HG03108 (cell line): Measurements from ENCODE around the gene SIPA1.

Experiments
- ATAC-seq: cut with Tn5 transposase; IDR thresholded peaks from one replicate; pipeline ENCODE4 v1.9.1; 2021; ENCODE audit warnings: moderate library complexity; ENCODE audit not compliant: unreplicated experiment

SIPA1 gene

DNA sequence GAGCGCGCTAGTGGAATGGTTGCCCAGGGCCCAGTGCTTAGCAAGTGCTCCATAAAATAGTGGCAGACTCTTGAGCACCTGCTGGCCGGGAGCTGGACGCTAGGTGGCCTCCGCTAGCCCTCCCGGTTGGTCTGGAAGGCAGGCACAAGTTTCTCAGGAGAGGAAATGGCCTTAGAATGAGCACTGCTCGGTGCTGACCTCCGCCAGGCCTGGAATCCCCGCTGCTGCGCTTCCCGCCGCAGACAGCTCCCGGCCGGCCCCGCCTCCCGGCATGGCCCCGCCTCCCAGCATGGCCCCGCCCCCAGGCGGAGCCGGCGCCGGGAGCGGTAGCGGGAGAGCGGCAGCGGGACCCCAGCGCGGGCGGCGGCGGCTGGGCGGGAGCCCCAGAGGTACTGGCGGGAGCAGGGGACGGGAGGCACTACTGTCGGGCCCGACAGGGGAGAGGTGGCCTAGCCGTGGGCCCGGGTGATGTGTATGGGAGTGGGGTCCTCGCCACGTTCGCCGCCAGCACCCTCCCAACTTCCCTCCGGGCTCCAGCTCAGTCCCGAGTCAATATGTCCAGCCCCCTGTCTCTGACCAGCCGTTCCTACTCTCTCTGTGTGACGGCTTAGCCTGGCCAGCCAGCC lies at the start of gene SIPA1:
Gene SIPA1 (plus strand): TSS at position 308 of the 626 bp plus-strand sequence. CDS start 2,821 bp downstream, outside the sequence.
- ATAC-seq: peak; percentile 32

DNA sequence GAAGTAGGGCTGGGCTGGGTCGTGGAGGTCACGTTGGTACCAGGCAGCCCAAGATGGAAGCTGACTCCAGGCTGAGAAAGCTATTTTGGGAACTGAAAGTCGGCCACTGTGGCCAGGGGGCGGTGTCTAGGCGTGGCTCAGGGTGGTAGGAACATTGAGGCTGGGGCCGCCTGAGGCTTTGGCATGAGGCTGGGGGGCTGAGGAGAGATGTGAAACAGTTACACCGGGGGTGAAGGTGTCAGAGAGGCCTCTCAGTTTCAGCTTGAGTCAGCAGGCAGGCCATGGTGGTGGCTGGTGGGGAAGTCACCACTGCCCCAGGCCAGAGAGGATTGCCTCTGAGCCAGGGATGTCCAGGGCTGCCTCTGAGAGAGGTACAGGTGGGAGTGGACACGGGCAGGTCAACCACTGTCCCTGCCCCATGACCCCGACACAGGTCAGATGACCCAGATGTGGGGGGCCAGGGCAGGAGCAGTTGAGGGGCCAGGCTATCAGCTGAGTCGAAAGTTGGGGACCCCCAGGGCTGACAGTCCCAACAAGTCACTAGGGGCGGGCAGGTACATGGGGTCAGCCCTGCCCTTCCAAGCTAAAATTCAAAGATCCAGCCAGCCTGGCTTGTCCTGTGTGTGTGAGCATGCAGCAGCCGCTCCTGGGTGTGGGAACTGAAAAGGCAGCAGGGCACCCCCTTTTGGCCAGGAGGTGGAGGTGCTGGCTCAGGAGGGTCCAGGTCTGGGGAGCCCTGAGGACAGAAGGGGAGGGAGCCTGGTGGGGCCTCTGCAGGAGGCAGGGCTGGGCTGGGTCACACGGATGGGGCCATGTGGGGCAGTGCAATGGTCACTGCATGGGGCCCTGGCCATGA lies 49.5 kb upstream of the SIPA1 start:
- ATAC-seq: peak; percentile 79

DNA sequence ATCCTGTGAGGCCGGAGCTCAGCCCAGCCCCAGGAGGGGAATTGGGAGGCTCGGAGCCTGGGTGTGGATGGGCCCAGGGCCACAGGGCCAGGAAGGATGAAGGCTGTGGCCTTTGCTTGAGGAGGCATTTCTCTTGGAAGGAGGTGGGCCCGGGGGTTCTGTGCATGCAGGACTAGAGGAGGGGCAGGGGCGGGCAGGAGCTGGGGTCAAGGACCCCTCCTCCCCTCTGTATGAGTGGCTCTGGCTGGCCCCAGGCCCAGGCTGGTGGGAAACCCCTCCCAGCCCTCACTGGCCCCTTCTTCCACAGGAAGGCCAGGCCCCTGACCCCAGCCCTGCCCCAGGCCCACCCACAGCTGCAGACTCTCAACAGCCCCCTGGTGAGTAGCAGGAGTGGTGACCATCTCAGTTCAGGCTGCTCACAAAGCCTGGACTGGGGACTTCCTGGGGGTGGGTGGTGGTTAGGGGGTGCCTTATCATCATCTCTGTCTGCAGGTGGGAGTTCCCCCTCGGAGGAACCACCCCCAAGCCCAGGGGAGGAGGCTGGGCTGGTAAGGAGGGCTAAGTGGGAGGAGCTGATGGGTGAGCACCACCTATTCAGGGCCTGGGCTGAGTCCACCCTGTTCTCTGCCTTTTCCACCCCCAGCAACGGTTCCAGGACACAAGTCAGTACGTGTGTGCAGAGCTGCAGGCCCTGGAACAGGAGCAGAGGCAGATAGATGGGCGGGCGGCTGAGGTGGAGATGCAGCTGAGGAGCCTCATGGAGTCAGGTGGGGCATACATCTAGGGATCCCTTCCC lies 48.3 kb upstream of the SIPA1 start:
- no peak for ATAC-seq

DNA sequence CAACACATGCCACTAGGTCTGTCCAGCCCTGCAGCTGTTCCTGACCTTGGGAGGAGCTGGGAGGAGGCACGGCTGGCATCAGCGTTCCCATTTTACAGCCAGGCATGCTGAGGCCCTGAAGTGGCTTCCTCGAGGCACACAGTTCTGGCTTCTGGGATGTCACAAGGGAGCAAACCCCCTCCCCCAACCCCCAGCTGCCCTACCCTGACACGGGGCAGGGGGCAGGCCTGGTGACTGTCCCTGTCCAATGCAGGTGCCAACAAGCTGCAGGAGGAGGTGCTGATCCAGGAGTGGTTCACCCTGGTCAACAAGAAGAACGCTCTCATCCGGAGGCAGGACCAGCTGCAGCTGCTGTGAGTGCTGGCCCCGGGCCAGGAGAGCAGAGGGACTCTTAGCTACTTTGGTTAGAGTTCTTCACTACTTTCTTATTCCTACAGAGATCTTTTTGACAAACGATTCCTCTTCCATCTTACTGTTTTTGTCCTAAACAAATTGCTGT lies 47.6 kb upstream of the SIPA1 start:
- no peak for ATAC-seq

GRCh38 chr11:65591939-65592857 lies 45.7 kb upstream of the SIPA1 start:
- ATAC-seq: no peak

- ATAC-seq: no peak
Measured at GRCh38 chr11:65592858-65593517, 44.9 kb upstream of the SIPA1 start.

DNA sequence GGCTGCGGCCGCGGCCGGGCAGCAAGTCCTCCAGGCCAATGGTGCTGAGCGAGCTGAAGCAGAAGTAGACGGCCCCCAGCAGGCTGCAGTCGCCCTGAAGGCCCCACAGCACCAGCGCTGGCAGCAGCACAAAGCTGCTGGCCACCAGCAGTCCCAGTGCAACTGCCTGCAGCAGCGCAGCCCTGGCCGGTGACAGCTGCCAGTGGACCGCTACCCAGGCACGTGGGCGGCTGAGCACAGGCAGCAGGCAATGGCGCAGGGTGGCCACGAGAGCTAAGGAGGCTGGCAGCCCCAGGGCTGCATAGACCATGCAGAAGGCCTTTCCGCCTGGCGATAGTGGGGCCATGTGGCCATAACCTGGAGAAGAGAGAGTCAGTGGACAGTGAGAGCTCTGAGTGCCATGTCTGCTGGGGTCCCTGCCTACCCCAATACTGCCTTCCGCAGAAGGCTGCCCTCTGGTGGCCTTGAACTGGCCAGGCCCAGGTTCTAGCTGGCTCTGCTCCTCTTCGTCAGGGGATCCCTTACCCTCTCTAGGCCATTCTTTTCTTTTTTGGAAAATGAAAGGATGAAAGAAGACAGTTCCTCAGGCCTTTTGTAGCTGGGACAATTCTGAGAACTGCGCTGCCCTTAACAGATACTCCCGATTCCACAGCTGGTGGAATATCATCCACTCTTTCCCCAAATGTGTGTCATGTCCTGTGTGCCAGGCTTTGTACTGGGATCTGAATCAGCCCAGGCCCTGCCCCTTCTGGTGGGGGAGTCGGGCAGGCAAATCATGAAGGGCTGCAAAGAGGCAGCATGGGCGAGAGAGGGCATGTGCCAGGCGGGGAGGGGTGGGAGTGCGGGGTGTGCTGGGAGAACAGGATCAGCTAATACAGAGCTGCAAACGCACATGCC lies 44.1 kb upstream of the SIPA1 start:
- no peak for ATAC-seq

- no peak for ATAC-seq
Measured at GRCh38 chr11:65595131-65595530, 42.8 kb upstream of the SIPA1 start.

GRCh38 chr11:65595543-65596281 lies 42.2 kb upstream of the SIPA1 start, which contains the start of gene KCNK7:
Gene KCNK7, minus strand, starts transcription at chr11:65595800. Its CDS starts 28 bp downstream, at chr11:65595772.
- ATAC-seq: no peak

GRCh38 chr11:65596520-65596919 lies 41.4 kb upstream of the SIPA1 start:
- ATAC-seq: no peak

- ATAC-seq: no peak
Measured at GRCh38 chr11:65598258-65598699, 39.6 kb upstream of the SIPA1 start.

DNA sequence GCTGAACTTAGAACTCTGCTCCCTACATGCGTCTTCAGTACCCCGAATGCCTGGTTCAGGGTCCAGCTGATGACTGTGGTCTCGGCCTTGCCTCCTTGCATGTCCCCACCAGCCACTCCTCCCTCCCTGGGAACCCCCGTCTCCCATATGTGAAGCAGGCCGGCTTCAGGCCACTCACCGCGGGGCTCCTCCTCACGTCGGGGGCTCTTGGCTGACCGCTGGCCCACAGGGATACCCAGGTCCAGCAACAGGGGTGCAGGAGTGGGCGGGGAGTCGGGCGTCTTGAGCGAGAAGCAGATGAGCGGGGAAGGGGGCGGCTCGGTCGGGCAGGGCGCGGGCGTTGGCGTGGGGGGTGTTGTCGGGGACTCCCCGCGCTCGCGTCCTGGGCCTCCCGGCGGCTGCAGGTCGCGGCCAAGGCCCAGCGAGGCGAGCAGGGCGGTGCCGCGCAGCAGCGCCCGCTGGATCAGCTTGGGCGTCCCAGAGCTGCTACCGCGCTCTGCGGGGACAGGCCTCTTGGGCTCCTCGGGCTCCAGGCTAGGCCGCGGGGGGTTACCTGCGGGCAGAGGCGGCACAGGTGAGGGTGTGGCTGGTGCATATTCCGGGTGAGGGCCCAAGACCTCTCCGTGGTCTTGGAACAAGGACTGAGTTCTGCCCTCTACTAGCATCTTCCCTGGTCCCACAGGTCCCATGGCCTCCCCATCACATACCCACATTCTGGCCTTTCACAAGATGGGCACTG lies 38.5 kb upstream of the SIPA1 start:
- ATAC-seq: no peak

- no peak for ATAC-seq
Measured at GRCh38 chr11:65599955-65600246, 38.0 kb upstream of the SIPA1 start.

DNA sequence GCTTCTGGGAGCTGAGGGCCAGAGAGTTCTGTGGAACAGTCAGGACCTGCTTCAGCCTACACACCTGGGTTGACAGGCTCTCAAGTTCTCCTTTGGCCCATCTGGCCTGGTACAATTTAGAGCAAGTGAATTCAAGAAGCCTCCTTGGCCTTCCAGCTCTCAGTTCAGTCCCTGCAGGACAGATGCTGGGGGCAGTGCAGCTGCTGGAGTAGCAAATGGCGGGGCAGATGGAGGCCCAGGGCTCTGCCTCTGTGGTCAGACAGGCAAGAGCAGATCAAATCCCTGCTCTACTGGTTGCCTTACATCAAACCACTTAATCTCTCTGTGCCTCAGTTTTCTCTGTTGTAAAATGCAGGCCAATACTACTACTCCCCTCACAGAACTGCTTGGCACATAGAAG lies 33.6 kb upstream of the SIPA1 start:
- no peak for ATAC-seq

GRCh38 chr11:65606876-65607613 lies 30.9 kb upstream of the SIPA1 start:
- no peak for ATAC-seq

- no peak for ATAC-seq
Measured at GRCh38 chr11:65607614-65608426, 30.1 kb upstream of the SIPA1 start.
